ENCODE results near the gene TNFRSF21.

DNA sequence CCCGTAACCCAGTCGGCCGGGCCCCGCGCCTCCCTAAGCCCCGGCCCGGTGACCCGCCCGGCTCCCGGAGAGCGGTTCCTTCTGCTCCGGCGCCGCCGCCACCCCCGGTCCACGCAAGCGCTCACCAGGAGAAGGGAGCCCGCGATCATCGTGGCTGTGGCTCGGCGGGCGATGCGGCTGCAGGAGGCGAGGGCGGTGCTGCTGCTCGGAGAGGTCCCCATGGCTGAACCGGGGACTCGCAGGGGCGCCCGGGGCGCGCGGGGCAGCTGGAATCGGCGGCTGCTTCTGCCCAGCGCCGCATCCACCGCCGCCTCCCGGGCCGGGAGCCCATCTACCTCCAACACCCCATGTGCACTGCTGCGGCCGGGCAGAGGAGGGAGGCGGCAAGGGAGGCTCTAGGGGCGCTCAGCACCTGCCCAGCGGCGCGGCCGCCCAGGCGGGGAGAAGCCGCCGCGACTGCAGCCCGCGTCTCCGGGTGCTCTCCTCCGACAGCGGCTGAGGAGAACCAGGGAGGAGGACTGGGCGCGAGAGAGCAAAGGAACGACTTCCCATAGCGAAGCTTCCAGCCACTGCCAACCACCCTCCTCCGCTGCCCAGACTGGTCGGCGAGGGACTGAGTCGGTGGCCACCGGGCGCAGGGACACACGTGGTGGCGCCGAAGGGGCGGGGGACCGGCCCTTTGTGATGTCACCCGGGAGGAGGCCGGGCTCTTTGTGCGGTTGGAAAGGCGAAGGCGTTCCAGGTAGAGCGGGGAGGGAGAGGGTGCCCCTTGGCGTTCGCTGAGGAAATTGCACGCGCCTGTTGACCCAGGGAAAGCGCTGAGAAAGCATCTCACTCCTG is at the start of gene TNFRSF21:
- TF ChIP-seq, protein P1, sequence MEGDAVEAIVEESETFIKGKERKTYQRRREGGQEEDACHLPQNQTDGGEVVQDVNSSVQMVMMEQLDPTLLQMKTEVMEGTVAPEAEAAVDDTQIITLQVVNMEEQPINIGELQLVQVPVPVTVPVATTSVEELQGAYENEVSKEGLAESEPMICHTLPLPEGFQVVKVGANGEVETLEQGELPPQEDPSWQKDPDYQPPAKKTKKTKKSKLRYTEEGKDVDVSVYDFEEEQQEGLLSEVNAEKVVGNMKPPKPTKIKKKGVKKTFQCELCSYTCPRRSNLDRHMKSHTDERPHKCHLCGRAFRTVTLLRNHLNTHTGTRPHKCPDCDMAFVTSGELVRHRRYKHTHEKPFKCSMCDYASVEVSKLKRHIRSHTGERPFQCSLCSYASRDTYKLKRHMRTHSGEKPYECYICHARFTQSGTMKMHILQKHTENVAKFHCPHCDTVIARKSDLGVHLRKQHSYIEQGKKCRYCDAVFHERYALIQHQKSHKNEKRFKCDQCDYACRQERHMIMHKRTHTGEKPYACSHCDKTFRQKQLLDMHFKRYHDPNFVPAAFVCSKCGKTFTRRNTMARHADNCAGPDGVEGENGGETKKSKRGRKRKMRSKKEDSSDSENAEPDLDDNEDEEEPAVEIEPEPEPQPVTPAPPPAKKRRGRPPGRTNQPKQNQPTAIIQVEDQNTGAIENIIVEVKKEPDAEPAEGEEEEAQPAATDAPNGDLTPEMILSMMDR (conservative IDR thresholded peaks at IDR 0.05 in 1 of 2, IDR thresholded peaks at IDR 0.05 in 1 of 2; ENCODE audit: extremely low read depth in 1 of 2, insufficient read depth in 1 of 2, low read depth in 1 of 2, low read length in 2 of 2) = peak; percentile 80 to 98
- TF ChIP-seq EZH2 (IDR thresholded peaks at IDR 0.05; ENCODE audit: borderline replicate concordance, low read length) = no peak

All from mammary epithelial cell (primary cell).